Pancreas (tissue), 10 donors: ENCODE results near the gene DQX1. TPM values are rescaled to one million over a fixed set of nuclear protein-coding genes. Genes with fewer than 3 reads are reported as not detected.
A peak's percentile ranks its signal among the peaks of the same experiment; 100 is the strongest.

Source experiments
- ATAC-seq, 4 donors: fragments of 200-7000 bp; cut with Tn5 transposase; one replicate each; pipeline versions ENCODE4 v1.8.0 to v1.9.1; 2020; ENCODE audit warnings: mild to moderate bottlenecking in 4 of 4, moderate library complexity in 4 of 4
- DNase-seq, 6 donors: peaks; one replicate each; pipeline ENCODE4 v3.0.0-alpha.2; 2020
- FAIRE-seq: peaks from 2 replicates; lab custom pipeline; 2012; peaks lifted over from hg19 to GRCh38; lab: Jason Lieb, UNC
- H3K27ac ChIP-seq, 4 donors: fragments of 200-600 bp; sonication (generic); 1 replicate in 3 of 4; 2 replicates in 1 of 4; pipeline versions ENCODE4 v1.5.0 to v1.8.0; 2020
- H3K27me3 ChIP-seq, 4 donors: fragments of 200-600 bp; one replicate each; pipeline ENCODE4 v1.8.0; 2021
- H3K36me3 ChIP-seq, 3 donors: fragments of 200-600 bp; sonication (generic) in 1 of 3; one replicate each; pipeline versions ENCODE4 v1.5.0 to v1.8.0; 2020 to 2021
- H3K4me1 ChIP-seq, 3 donors: fragments of 200-600 bp; one replicate each; pipeline ENCODE4 v1.8.0; 2021
- H3K4me3 ChIP-seq, 4 donors: fragments of 200-600 bp; sonication (generic) in 2 of 4; one replicate each; pipeline versions ENCODE4 v1.5.0 to v1.8.0; 2020 to 2021
- H3K9me3 ChIP-seq, 4 donors: fragments of 200-600 bp; one replicate each; pipeline ENCODE4 v1.8.0; 2021
- CTCF ChIP-seq, 4 donors: fragments of 200-600 bp; sonication (generic) in 3 of 4; IDR thresholded peaks; one replicate each; pipeline versions ENCODE4 v1.5.0 to v1.8.0; 2021; ENCODE audit warnings: antibody characterized with exemption in 4 of 4
- WGBS, 2 donors: extraction: QIAGEN DNeasy Blood & Tissue Kit; methylation state at CpG; one replicate each; pipeline ENCODE4 v1.1.7; 2013; 5-methylcytosine and 5-hydroxymethylcytosine counted together
- intact Hi-C, 3 donors: fragments of 100-400 bp; cut with DNase I; formaldehyde crosslinking; loops; one replicate each; pipeline versions ENCODE4 v1.11.1 to v1.14.2; 2022
- polyA plus RNA-seq, 2 donors: library from polyadenylated mRNA; stranded (reverse); fragments of 200-250 nt; gene quantifications; one replicate each; pipeline ENCODE4 v1.2.3, GENCODE V29; 2013
- total RNA-seq, 6 donors: library from RNA; stranded (reverse); fragmentation: NEBNext Ultra II Directional in 4 of 6; extraction: Animal tissue kit (Norgen Biotek cat#: 25700) in 4 of 6; gene quantifications; one replicate each; pipeline versions ENCODE4 v1.2.1 to v1.2.4, GENCODE V29; 2021 to 2023
- donor health status: healthy with polysubstance abuse.
- donor health status: DM: no; HTN: no; CAD: no; lungs with moderate emphysema.
- donor health status: DM: no; HTN: no; CAD: no.
- donor health status: control.
- donor health status: control.
- donor health status: Bipolar disorder and iron deficiency.
- donor health status: DM: yes; HTN: yes; CAD: no.
- donor health status: DM: no; HTN: no; CAD: no.
- donor health status: DM: no; HTN: no; CAD: no.
- donor health status: DM: yes; HTN: yes; CAD: no.

DQX1 gene
- total and polyA plus RNA-seq, 8 donors = 0.07 to 0.16 (median 0.15) TPM; not detected in 5

DNA sequence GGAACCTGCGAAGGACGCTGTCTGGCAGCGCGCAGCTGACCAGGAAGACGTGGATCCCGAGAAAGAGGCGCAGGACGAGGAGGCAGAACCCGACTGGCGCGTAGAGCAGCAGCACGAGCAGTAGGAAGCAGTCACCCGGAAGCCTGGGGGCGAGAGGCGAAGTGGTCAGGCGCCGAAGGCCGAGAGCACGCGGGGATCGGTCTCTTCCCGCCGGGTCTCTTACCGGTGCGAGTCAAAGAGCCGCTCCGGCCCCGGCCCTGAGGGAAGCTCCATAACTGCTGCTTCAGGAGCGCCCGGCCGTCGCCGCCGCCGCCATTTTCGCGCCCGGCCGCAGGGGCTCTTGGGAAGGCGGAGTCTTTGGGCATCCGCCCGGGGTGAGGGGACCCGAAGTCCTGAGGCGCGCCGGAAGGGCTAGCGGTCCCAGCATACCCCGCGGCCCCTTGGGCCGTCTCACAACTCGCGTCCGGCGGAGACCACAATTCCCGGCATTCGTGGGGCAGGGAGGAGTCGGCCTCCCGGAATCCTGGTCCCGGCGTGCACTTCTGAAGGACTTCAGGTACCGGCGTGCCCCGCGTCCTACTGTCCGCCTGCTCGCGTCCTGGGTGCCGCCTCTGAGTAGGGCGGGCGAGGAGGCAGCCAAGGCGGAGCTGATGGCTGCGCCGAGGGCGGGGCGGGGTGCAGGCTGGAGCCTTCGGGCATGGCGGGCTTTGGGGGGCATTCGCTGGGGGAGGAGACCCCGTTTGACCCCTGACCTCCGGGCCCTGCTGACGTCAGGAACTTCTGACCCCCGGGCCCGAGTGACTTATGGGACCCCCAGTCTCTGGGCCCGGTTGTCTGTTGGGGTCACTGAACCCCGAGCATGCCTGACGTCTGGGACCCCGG lies 3.6 kb upstream of the DQX1 start, which contains the start of the genes AUP1 and HTRA2:
Gene AUP1, minus strand, starts transcription at position 350 of the 882 bp plus-strand sequence. Its CDS starts 77 bp downstream, at position 273.
Gene HTRA2, plus strand, starts transcription at position 577 of the 882 bp plus-strand sequence. Its CDS starts 74 bp downstream, at position 651.
- Histone ChIP-seq H3K4me1 (peaks cover 7 to 18% (median 14%) of the 10 kb centered on the region in 3 donors), H3K4me3 (peak within 1 kb of the TSS; percentile 77 to 99 (median 97)), H3K27me3 (no peaks in the 10 kb centered on the region), H3K36me3 (peaks cover 0 to 13% (median 0%) of the 10 kb centered on the region in 3 donors), H3K9me3 (no peaks in the 10 kb centered on the region), H3K27ac (peak within 1 kb of the TSS; percentile 79 to 88 (median 82))
- intact Hi-C loops = no loop called here
- peak; percentile 96 to 100 (median 98) for DNase-seq
- FAIRE-seq = peak; percentile 45
- ATAC-seq = peak; percentile 93 to 97 (median 94)
- 0% methylated on average over 60 to 87 of the region's 87 CpGs for whole genome bisulfite sequencing, 2 donors
- no peak for TF ChIP-seq CTCF (IDR thresholded peaks at IDR 0.05)

GRCh38 chr2:74528600-74529356 lies 2.7 kb upstream of the DQX1 start:
- Histone ChIP-seq H3K27ac (peak overlapping the region; percentile 79 to 88 (median 82)), H3K4me1 (peaks cover 7 to 18% (median 14%) of the 10 kb centered on the region in 3 donors), H3K27me3 (no peaks in the 10 kb centered on the region), H3K4me3 (peak overlapping the region; percentile 77 to 99 (median 97)), H3K9me3 (no peaks in the 10 kb centered on the region), H3K36me3 (peaks cover 0 to 13% (median 0%) of the 10 kb centered on the region in 3 donors)
- peak in 1 of 6 donors; percentile 26 for DNase-seq
- intact Hi-C loops = no loop called here
- TF ChIP-seq CTCF (IDR thresholded peaks at IDR 0.05) = no peak
- 12 to 16% methylated on average over 25 to 29 of the region's 29 CpGs for WGBS, 2 donors
- FAIRE-seq = no peak
- ATAC-seq = peak; percentile 4 to 19 (median 10)

DNA sequence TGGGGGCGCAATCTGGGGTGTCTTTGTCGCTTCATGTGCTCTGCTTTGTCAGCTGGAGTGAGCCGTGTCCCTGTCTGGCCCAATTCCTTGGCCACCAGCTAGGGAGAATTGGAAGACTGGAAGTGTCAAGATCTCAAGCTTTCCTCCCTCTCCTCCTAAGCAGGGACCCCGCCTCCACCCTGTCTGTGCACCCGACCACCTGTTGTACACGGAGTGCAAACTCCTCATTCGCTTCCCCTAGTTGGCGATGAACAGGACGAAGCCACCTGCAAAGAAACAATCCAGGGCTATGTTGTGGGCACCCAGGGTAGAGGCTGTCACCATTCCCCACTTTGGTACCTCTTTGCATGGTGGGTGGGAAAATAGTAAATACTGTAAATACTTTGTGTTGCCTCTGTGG lies 1.7 kb upstream of the DQX1 start:
- no peaks in the 10 kb centered on the region for H3K9me3 ChIP-seq
- H3K27me3 ChIP-seq = no peaks in the 10 kb centered on the region
- H3K4me3 ChIP-seq = no peak overlapping the region
- peaks cover 7 to 18% (median 14%) of the 10 kb centered on the region in 3 donors for H3K4me1 ChIP-seq
- H3K27ac ChIP-seq = no peak overlapping the region
- intact Hi-C loops = no loop called here
- peaks cover 0 to 13% (median 0%) of the 10 kb centered on the region in 3 donors for H3K36me3 ChIP-seq
- ATAC-seq = no peak
- no peak for TF ChIP-seq CTCF (IDR thresholded peaks at IDR 0.05)
- WGBS, 2 donors = 91 to 92% methylated on average over 9 of the region's 9 CpGs
- DNase-seq = peak in 1 of 6 donors; percentile 19
- FAIRE-seq = no peak

DNA sequence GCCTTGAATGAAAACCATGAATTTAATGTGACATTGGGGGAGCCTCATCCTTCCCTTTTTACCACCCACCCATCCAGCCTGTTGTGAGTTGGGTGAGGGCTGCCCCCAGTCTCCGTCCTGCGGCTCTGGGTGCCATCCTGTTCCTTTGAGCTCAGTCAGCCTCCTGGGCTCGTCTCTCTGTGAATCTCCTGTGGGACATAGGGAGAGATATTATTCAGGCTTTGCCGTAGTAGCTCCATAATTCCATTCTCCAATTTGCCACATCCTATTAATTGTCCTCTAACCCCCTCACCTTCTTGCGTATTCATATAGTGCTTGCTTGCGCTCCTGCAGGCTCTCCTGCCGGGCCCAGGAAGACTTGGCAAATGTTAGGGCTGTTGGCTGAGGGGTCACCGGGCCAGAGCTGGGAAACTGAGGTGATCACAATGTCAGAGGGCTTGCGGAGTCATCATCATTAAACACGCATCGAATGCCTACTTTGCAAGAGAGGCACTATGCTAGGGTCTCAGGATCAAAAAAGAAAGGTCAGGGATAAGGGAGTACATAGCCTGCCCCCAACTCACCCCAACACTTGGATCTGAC lies 709 bp upstream of the DQX1 start:
- FAIRE-seq (no peak), DNase-seq (peak in 1 of 6 donors; percentile 7), ATAC-seq (no peak)
- Histone ChIP-seq H3K27ac (no peak overlapping the region), H3K4me1 (peaks cover 7 to 18% (median 14%) of the 10 kb centered on the region in 3 donors), H3K9me3 (no peaks in the 10 kb centered on the region), H3K27me3 (no peaks in the 10 kb centered on the region), H3K4me3 (no peak overlapping the region), H3K36me3 (peaks cover 0 to 13% (median 0%) of the 10 kb centered on the region in 3 donors)
- 97 to 100% methylated on average over 11 of the region's 11 CpGs for WGBS, 2 donors
- no peak for TF ChIP-seq CTCF (IDR thresholded peaks at IDR 0.05)
- intact Hi-C loops = no loop called here
